Epithelial cell of proximal tubule (primary cell): ENCODE results near the gene DDX39B. TPM values are rescaled to one million over a fixed set of nuclear protein-coding genes. Genes with fewer than 3 reads are reported as not detected.
"Not testable (repeated sequence)": the region's sequence is repeated elsewhere in the genome, so short reads cannot be mapped to it uniquely, and the experiment has no call there.

ENCODE experiments used
- DNase-seq: peaks from one replicate; pipeline ENCODE4 v3.0.0-alpha.2; 2011; ENCODE audit warnings: low read depth
- H3K4me3 ChIP-seq: 2 replicates; pipeline ENCODE4 v1.5.1; 2011; ENCODE audit warnings: low read depth, mild to moderate bottlenecking, low read length
- CTCF ChIP-seq: conservative IDR thresholded peaks from 2 replicates; pipeline ENCODE4 v1.5.1; 2012; ENCODE audit warnings: low read depth, mild to moderate bottlenecking, low read length
- total RNA-seq: library from RNA; depleted of rRNA; stranded (reverse); fragments of >200 nt; gene quantifications from 2 replicates; pipeline ENCODE4 v1.2.3, GENCODE V29; 2015

The DDX39B gene
- total RNA-seq, 1 donor from 2014 or later, result 304 TPM

- no peak overlapping the region for H3K4me3 ChIP-seq
- TF ChIP-seq CTCF, result no peak
- DNase-seq, result no peak
Measured at GRCh38 chr6:31557443-31558317, 15.9 kb upstream of the DDX39B start.

GRCh38 chr6:31556307-31556706, 14.5 kb upstream of the DDX39B start:
- DNase-seq, result no peak
- no peak for TF ChIP-seq CTCF
- no peak overlapping the region for H3K4me3 ChIP-seq

DNA sequence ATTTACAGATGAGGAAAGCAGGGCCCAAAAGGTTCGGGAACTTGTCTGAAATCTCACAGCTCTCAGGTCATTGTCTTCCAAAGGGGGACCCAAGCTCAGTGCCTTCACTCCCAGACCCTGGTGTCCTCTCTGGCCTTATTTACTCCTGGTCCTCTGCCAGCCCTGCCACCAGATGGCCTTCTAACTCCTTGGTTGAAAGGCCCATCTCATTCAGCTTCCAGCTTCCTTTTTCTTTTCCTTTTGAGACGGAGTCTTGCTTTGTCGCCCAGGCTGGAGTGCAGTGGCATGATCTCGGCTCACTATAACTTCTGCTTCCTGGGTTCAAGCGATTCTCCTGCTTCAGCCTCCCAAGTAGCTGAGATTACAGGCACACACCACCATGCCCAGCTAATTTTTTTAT, 9.6 kb upstream of the DDX39B start:
- TF ChIP-seq CTCF, result peak; percentile 71
- H3K4me3 ChIP-seq, DNase-seq: not testable (repeated sequence)

DNA sequence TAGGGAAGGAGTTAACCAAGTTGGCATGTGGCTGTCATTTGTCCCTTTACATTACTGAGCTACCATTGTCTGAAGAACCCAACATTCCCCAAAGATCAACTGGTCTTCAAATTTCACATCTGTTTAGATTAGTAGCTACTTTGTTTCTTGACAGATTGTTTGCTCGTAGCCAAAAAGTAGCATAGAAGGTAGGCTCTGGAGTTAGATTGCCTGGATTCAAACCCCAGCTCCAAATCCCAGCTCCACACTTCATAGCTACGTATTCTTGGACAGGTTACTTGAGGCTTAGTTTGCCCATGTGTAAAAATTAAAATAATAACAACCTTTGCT, 6.7 kb upstream of the DDX39B start:
- H3K4me3 ChIP-seq, result peak overlapping the region; percentile 65
- DNase-seq, result no peak
- no peak for TF ChIP-seq CTCF

DNA sequence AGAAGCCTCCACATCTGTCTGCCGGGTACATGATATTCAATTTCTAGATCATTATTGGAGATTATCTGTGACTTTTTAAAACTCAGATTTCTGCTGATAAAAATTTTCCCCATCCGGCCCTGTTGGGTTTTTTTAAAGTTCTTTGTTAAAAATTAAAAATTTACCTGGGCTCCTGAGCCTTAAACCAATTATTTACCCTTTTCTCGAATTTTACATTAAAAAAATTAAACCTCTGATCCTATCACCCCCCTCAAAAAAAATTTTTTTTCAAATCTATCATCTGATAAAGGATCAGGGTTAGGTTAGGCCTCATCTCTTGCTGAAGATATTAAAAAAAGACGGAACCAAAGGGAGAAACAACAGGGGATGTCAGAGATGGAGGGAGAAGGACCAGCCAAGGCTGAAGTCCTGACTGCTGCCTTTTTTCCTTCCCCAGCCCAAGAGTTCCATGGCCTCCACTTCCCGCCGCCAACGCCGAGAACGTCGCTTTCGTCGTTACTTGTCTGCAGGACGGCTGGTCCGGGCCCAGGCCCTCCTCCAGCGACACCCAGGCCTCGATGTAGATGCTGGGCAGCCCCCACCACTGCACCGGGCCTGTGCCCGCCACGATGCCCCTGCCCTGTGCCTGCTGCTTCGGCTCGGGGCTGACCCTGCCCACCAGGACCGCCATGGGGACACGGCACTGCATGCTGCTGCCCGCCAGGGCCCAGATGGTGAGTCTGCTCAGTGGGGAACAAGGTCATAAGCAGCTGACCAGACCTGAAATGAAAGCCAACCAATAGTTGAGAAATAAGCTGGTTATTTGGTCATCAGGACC, 6.1 kb upstream of the DDX39B start:
- TF ChIP-seq CTCF, result no peak
- DNase-seq, result no peak

GRCh38 chr6:31546958-31547726, 5.3 kb upstream of the DDX39B start, which contains the start of gene NFKBIL1:
TSS of gene NFKBIL1 (plus strand) at chr6:31547608. CDS start at chr6:31547695, 87 bp downstream.
- peak within 1 kb of the TSS; percentile 65 for H3K4me3 ChIP-seq
- TF ChIP-seq CTCF, result no peak
- DNase-seq, result peak; percentile 78

More for the DNA sequence above, 6.1 kb upstream of the DDX39B start:
- H3K4me3 ChIP-seq, result peak overlapping the region; percentile 65
